Putamen (tissue), 1 donor: ENCODE data around the gene FOXO1.

Experiments used
- DNase-seq: peaks from one replicate; pipeline ENCODE4 v3.0.0-alpha.2; 2016; ENCODE audit warnings: low spot score

The FOXO1 gene

GRCh38 chr13:40540328-40541044 lies 126.0 kb downstream of the FOXO1 start:
- DNase-seq, result no peak

DNA sequence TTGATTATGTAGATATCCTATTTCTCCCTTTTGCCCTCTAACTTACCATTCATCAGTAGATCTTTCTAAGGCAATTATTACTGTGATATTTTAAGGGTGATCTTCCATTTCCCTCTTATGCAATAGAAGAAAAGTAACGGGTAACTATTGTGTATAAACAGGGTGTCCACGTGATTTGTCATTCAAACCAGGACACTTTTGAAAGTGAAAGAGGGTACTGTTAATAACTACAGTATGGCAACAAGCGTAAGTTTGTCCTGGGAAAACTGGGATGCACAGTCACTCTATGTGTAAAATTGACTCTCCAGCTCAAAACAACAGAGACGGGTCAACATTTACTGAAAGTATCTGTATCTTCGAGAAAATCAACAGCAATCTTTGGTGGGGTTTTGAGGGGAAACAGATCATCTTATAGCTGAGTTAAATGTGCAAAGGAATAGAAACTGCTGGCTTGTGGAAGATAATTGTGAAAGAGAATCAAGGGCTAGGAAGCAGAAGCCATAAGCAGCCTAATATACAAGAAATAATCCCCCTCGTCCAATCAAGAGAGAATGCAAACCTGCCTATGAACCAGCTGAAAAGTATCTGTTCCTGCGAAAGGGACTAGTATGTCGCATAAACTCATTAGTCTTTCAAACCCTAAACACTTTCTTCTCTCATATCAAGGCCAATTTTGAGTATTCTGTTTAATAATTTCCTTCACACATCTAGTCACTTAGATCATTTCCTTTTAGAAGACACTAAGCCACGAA lies 126.7 kb downstream of the FOXO1 start:
- no peak for DNase-seq

GRCh38 chr13:40537146-40537895 lies 129.1 kb downstream of the FOXO1 start:
- DNase-seq, result no peak

DNA sequence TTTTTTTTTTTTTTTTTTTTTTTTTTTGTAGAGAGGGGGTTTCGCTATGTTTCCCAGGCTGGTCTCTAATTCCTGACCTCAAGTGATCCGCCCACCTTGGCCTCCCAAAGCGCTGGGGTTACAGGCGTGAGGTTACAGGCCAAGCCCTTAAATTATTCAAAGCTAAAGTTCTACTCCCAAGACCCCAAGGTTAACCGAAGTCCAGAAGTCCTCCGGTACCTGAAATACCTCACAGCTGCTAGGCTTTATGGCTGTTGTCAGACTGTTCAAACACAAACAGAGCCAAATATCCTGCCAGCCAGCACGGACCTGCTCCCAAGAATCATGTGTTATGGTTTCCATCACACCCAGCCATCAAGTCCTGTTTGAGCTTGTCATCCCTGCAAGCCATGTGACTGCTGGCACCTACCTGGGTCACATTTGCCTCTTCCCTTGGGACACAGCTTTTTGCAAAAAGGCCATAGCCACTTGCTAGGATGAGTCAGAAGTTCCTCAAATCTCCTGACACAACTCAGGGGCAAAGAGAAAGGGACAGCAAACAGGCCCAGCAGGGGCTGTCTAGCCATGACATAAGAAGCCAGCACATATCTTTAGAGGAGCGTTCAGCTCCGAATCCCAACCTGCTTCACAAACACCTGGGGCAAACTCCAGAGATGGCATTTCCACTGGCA lies 129.9 kb downstream of the FOXO1 start:
- DNase-seq, result no peak

- no peak for DNase-seq
Observed at GRCh38 chr13:40535345-40535836, 131.1 kb downstream of the FOXO1 start.

- DNase-seq, result no peak
Observed at GRCh38 chr13:40534456-40534855, 132.0 kb downstream of the FOXO1 start.

- no peak for DNase-seq
Observed at GRCh38 chr13:40533072-40533471, 133.4 kb downstream of the FOXO1 start.

DNA sequence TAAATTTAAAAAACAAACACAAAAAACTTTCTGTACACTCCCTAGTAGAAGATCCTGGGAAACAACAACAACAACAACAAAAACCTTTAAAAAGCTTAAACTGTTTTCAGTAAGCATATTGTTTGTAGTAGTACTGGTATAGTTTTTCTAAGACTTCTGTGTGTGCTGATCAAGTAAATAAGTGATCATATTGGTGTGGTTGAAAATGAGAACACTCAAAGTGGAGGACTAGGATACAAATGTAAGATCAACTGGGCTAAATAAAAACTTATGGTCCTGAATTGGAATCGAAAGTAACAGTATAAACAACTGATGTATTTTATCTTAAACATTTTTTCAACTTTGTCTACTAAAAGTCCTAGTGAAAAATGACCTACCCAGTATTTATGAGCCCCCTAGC lies 135.5 kb downstream of the FOXO1 start:
- DNase-seq, result no peak

DNA sequence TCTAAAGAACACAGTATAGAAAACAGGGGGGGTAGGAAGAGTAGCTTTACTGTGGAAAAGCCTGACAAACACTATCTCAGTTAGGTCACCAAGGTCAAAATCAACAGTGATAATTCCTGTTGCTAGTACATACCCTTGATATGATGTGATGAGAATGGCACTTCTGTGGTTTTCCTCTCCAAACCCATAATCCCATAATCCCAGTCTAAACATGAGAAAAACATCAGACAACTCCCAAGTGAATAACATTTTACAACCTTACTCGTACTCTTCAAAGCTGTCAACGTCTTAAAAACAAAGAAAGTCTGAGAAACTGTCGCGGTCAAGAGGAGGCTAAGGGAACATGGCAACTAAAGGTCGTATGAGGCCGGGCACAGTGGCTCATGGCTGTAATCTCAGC lies 137.6 kb downstream of the FOXO1 start:
- no peak for DNase-seq

DNA sequence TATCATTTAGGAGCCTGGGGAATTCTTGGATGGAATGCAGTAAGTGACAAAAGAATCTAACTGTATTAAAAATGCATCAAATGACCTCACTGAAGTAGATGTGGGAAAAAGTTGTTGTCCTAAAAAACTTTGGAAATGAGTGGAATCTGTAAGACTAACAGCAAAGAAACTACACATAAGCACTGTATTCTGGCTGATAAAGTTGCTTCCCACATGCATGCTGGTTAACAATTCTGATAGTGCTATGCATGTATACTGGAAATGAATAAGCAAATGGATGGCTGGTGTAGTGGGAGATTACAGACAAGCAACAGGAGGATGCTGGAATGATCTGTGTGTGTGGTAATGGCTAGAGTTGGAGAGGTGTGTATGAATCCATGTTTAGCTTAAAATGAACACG lies 138.5 kb downstream of the FOXO1 start:
- DNase-seq, result no peak

- peak; percentile 25 for DNase-seq
Observed at GRCh38 chr13:40522282-40522681, 144.2 kb downstream of the FOXO1 start.

GRCh38 chr13:40520916-40521315 lies 145.5 kb downstream of the FOXO1 start:
- DNase-seq, result no peak

- no peak for DNase-seq
Observed at GRCh38 chr13:40519637-40520036, 146.8 kb downstream of the FOXO1 start.

- DNase-seq, result no peak
Observed at GRCh38 chr13:40518481-40518882, 148.0 kb downstream of the FOXO1 start.

- DNase-seq, result no peak
Observed at GRCh38 chr13:40517486-40518480, 148.7 kb downstream of the FOXO1 start.

- no peak for DNase-seq
Observed at GRCh38 chr13:40515702-40516101, 150.7 kb downstream of the FOXO1 start.

DNA sequence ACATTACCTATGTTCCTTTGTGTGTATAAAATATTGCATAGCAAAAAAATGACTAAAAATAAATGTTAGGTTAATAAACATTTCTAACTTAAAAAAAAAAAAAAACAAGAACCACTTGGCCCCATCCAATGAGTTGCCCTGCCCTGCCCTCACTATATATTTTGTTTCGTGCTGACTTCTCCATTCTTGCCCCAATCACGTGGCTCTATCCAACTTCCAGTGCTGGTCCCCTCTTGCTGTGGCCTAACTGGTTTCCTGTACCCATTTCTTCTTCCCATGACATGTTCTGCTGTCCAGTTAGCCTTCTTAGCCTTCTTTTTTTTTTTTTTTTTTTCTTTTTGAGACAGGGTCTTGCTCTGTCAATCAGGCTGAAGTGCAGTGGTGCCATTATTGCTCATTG lies 151.6 kb downstream of the FOXO1 start:
- no peak for DNase-seq

DNA sequence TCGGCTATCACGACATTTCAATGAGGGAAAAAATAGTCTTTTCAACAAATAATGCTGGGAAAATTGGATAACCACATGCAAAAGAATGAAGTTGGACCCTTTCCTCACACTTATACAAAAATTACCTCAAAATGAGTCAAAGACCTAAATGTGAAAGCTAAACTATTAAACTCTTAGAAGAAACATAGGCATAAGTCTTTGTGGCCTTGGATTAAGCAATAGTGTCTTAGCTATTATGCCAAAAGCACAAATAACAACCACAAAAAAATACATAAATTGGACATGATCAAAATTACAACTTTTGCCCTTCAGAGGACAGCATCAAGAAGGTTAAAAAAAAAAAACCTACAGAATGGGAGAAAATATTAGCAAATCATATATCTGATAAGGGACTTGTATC lies 156.6 kb downstream of the FOXO1 start:
- DNase-seq, result no peak

- DNase-seq, result no peak
Observed at GRCh38 chr13:40508767-40509342, 157.6 kb downstream of the FOXO1 start.

GRCh38 chr13:40508127-40508526 lies 158.3 kb downstream of the FOXO1 start:
- no peak for DNase-seq
